GM21447 (cell line): ENCODE results near the gene TDRD3.
"Not testable (repeated sequence)": the region's sequence is repeated elsewhere in the genome, so short reads cannot be mapped to it uniquely, and the experiment has no call there.

ENCODE experiments used
- ATAC-seq: cut with Tn5 transposase; IDR thresholded peaks from one replicate; pipeline ENCODE4 v1.9.1; 2021; ENCODE audit not compliant: unreplicated experiment

Gene TDRD3

DNA sequence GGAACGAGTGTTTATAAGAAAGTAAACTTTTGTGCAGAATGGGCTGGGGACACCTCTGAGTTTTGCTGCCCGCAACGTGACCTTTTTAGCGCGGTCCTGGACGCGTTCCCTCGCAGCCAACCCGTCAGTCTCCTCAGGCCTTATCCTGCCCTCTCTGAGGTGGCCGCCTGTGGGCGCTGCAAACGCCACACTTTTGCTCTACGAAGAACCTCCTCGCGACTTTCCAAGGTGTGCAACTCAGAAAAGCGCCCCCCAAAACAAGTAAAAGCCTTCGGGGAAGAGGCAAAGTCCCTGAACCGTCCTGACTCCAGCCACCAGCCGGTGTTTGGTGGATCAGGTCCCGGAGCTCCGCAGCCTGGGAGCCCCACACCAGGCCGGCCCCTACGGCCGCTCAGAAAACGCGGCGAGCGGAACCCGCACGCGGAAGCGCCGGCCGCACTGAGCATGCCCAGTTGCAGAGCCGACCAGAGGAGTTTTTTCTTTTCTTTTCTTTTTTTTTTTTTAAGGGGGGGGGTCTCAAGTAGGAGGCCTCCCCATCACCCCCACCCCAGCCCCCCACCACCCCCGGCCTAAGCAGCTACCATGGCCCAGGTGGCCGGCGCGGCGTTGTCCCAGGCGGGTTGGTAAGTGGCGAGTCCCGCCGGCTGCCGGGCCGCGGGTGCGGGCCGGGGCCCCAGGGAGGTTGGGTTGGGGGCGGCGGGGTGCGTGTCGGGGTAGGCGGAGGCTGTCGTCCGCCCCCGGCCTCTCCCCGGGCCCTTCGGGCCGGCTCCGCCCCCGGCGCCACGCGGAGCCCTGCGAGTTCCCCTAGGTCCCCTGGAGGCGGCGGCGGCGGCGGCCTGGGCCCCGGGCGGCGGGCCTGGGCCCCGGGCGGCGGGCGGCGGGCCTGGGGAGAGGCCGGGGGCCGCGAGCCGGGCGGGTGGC lies at the start of gene TDRD3:
Gene TDRD3 (plus strand): TSS at position 438 of the 921 bp plus-strand sequence. CDS start 145 bp downstream, at position 583.
- ATAC-seq = peak; percentile 68

DNA sequence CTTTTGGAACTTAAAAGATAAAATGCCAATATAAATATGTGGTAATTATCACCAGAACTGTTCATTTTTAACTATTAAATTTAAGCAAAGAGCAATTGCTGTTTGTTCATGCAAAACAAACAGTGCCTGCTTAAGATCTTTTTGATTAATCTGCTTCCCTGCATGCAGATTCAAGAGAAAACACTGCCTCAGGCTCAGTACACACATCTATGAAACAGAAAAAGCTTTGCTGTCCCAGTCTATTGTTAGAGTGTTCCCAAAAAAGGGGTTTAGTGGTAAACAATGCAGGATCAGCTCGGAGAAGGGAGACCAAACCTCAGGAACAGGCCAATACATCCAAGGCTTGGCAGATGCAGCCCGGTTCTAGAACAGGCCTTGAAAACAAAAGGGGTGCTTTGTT lies 49.3 kb upstream of the TDRD3 start:
- no peak for ATAC-seq

DNA sequence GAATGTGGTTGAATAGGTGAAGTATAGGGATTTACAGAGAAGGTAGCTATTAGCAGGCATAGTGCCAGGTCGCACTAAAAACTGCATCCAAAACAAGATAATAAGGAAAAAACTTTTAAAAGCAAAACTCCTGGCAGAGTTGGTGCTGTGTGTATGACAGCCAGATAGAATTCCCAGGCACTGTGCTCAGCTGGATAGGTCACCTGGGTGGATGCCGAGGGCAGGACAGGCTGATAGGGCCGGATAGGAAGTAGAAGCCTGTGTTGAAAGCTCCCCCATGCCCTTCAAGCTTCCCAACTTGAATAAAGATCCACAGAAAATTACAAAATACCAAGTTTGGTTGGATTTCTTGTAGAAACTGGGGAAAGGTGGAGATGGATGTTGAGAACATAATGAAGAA lies 48.9 kb upstream of the TDRD3 start:
- ATAC-seq = no peak

DNA sequence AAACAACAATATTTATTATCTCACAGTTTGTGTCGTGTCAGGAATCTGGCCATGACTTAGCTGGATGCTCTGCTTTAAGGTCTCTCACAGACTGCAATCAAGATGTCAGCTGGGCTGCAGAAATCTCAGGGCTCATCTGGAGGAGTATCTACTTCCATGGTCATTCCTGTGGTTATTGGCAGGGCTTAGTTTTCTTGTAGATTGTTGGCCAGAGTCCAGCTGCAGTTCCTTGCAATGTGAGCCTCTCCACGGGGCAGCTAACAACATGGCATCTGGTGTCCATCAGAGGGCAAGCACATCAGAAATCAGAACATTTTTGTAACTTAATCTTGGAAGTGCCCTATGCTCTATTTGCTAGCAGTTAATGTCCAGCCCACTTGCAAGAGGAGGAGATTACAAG lies 45.7 kb upstream of the TDRD3 start:
- no peak for ATAC-seq

DNA sequence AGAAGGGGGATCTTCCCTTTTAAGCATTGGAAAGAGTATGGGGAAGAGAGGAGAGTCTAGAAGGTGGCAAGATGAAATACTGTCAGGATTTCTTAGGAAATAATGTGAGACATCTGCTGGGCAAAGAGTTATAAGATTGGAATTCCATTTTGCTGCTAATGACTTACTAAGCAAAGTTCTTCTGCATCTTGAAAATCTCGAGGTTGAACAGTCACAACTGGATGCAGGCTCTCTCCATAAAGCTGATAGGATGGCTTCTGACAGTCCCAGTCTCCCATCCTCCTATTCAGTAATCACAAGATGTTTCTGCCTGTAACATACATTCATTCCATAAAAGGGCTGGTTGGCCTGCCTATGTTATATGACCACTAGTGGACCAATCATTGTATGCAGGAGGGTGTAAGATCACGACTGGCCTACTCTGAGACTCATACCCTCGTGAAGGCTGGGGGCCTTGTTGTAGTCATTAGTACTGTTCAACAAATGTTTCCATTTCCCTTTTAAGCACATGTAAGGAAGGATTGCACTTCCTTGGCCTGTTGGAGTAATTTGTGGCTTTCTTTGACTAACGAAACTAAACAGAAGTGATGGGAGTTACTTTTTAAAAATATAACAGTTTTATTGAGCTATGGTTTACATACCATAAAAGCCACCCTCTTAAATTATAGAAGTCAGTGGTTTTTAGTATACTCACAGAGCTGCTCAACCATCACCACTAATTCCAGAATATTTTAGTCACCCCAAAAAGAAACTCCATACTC lies 45.0 kb upstream of the TDRD3 start:
- ATAC-seq = no peak

DNA sequence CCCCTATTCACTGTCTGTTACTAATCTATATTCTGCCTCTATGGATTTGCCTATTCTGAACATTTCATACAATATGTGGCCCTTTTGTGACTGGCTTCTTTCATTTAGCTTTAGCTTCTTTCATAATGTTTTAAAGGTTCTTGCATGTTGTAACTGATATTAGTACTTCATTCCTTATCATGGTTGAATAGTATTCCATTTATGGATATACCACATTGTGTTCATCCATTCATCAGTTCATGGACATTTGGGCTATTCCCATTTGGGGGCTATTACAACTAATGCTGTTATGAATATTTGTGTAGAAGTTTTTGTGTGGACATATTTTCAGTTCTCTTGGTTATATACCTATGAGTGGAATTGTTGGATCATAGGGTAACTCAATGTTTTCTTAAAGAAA lies 44.4 kb upstream of the TDRD3 start:
- ATAC-seq = no peak

DNA sequence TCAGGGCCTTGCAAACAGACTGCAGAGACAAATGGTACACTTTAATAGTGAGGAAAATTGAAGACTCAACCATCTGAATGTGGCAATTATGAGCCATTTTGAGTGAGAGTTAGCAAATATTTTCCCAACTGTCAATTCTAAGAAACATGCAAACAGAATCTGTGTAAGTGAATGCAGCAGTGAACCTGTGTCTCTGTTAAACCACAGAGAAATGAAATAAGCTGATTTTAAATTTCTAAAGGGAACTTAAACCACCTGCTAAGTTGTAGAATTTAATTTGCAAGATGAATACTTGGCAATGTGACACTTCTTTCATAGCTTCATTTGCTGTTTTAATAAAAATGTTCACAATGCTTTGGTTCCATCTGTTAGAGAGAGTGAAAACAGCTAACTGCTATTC lies 42.0 kb upstream of the TDRD3 start:
- no peak for ATAC-seq

DNA sequence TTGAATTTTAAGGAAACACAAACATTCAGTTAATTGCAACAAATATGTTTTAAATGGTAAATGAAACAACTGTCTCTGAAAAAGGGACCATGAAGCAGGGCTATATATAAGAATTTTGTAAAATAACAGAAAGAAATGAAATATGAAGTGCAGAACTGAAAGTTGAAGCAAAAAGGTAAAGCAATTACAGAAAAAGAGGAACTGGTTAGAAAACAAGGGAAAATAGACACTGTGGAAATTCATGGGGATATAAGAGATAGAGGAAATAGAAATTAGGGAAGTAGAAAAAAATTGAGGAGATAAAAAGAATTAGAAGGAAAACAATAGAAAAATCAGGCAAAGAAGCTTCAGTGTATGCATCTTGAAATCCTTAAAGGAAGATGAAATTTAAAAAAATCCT lies 40.0 kb upstream of the TDRD3 start:
- no peak for ATAC-seq

DNA sequence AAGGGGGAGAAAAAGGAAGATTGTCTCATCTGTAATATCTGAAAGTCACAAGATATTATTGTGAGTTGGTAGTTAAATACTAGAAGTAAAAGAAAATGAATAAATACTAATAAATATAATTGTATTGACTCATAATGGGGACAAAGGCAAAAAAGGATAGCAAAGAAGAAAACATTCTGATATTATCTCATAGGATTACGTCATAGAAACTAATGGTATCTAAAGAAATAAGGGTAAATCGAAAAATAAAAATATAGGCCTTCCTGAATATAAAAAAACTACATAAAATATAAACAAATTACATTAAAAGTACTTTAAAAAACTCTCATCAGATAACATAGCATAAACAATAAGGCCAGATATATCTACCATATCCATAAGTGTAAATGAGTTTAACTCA lies 38.6 kb upstream of the TDRD3 start:
- ATAC-seq = no peak

DNA sequence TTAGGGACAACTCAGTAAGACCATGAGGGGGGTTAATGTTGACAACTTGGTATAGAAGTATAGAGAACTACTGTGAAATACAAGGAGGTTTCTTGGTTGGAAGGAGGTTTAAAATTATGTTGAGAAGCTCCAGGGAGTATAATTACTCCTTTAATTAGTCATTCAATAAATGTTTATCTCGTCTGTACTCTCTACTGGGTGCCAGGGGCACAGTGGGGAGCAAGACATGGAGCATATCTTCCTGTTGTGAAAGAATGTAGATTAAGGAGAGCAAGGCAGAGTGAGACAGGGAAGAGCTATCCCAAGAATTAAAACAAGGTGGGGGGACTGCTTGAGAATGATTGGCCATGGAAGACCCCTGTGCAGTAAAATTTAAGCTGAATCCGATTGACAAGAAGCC lies 33.7 kb upstream of the TDRD3 start:
- ATAC-seq = no peak

DNA sequence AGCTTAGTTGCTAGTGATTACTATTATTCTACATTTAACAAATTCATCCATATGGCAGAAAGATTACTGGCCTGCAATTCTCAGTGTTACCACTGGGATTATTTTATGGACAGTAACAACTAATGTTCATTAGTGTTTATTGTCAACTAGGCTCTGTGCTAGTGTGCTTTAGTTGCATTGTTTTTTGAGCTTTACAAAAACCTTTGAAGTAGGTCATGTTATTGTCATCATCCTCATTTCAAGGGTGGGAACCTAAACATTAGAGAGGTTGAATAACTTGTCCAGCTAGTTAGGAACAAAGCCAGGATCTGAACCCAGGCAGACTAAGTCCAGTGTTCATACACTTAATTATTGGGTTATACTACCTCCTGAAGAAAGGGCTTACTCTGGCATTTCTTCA lies 27.8 kb upstream of the TDRD3 start:
- no peak for ATAC-seq

DNA sequence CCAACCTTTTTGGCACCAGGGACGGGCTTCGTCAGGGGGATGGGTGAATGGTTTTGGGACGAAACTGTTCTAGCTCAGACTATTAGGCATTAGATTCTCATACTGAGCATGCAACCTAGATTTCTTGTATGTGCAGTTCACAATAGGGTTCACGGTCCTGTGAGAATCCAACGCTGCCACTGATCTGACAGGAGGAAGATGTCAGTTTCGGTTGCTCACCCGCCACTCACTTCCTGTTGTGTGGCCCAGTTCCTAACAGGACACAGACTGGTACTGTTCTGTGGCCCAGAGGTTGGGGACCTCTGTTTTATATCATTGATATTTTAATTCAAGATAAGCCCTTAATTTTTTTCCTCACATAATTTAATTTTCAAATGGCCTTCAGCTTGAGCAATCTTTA lies 26.7 kb upstream of the TDRD3 start:
- ATAC-seq = no peak

DNA sequence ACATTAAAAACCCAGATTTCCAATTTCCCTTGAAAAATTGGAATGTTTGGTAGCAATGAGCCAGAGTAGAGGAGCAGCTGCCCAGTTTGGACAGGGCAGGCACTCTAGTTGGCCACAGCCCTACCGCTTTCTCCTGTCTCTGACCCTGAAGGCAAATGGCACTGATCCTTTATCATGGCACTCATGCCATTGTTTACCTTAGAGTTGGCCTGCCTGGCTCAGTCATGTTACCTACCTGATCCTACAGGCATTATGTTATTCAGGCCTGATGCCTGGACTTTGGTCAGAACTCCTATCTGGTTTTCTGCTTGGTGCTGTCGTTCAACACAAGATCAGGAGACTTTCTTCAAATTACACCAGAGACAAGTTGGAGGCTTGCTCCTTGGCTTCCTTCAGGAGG lies 24.9 kb upstream of the TDRD3 start:
- ATAC-seq = no peak

DNA sequence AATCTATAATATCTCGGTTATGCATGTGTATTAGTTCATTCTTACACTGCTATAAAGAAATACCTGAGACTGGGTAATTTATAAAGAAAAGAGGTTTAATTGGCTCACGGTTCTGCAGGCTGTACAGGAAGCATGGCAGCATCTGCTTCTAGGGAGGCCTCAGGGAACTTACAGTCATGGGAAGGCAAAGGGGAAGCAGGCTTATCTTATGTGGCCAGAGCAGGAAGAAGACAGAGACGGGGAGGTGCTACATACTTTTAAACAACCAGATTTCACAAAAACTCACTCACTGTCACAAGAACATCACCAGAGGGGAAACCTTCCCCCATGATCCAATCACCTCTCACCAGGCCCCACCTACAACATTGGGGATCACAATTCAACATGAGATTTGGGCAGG lies 17.7 kb upstream of the TDRD3 start:
- ATAC-seq = not testable (repeated sequence)

DNA sequence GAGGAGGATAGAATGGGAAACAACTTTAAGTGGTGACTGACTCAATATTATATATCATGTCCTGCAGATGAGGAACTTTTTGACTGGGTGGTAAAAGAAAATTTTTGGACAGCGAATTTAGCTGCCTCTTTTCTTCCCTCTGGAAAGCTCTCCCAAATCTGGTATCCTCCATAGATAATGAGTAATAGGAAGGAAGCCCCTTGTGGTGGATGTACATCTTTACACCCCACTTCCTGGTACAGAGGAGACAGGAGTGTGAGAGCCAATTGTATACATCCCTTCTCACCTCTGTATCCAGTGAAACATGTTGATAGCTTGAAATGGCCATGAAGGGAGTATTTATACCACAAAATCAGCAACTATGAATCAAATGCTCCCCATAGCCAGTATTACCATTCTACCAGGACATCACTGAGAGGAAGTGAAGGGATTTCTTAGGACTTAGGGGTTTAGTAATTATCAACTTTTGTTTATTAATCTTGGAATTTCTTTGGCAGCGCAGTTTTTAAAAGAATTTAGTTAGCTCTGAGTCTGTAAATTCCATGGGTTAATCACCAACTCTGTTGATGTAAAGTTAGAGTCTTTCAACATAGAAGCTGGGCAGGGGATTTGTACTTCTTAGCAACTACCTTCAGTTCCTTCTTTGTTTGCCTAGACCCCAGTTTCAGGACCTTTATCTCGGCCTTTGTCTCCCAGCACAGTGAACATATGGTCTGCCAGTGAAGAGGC lies 17.0 kb upstream of the TDRD3 start:
- ATAC-seq = no peak

DNA sequence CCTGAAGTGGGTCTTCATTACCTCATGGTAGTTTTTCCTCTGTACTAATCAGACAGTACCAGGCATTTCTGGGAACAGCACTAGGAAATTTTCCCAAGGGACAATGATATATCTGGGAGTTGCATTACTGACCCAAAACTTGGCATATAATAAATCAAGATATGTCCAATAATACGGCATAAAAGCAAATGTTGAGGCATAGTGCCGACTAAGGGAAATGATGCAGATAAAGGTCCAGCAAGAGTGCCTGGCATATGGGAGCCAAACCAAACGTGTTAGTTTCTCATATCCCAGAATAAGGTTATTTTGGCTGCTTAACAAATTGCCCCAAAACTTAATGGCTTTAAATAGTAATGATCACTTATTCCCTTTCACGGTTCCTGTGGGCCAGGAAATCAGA lies 12.1 kb upstream of the TDRD3 start:
- ATAC-seq = no peak

DNA sequence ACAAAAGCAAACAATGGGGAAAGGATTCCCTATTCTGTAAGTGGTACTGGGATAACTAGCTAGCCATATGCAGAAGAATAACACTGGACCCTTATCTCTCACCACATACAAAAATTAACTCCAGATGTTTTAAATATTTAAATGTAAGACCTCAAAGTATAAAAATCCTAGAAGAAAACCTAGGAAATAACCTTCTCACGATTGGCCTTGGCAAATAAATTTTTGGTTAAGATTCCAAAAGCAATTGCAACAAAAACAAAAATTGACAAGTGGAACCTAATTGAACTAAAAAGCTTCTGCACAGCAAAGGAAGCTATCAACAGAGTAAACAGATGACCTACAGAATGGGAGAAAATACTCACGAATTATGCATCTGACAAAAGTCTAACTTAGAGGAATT lies 10.8 kb upstream of the TDRD3 start:
- no peak for ATAC-seq

DNA sequence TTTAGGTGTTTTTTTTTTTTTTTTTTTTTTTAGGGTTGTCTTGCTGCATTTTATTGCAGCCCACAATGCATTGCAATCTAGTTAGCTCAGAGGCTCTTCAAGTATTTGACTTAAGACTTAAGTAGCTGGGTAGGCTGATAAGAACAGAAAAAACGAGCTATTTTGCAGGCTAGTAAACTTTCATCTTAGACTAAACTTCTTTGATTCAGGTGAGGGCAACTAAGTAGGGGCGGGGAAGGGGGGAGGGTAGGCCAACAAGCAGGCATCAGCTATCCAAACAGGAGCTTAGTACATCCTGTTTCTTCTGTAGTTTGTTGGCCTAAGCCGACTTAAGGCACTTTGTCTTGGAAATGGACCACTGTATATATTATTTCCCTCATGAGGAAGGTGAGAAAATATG lies 4.9 kb upstream of the TDRD3 start:
- no peak for ATAC-seq

DNA sequence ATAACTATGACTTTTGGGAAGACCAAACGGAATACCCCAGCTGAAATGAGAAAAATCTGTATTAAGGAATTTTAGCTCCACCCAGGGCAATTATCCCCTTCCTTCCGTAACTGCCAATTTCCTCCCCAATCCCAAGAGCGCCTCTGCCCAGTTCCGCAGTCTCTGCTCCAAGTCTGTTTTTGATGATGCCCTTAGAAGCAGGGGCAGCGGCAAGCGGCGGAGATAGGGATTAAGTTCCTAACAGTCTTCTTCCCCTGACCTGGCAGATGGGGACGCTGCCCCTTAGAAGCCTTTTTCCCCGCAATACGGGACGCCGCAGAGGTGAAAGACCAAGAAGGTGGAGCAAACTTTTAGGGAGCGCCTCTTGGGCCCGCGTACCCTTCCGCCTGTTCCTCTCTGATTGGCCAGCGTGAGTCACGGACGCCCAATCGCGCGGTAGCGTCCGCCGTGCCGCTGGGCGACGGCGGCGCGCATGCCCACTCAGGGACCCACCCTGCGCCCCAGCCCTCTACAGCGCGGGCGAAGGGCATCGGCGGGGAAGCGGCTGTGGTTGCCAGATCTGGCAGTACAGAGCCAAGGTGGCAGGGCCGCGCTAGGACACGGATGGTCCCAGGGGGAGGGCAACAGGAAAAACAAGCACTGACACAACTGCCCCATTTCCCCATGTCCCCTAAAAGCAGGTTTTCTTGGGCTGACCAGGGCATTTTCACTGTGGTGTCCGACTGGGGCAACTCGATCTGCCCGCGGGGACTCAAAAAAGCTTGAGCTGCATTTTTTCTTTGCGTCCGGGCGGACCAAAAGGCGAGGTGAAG lies 843 bp upstream of the TDRD3 start:
- ATAC-seq = peak; percentile 71

DNA sequence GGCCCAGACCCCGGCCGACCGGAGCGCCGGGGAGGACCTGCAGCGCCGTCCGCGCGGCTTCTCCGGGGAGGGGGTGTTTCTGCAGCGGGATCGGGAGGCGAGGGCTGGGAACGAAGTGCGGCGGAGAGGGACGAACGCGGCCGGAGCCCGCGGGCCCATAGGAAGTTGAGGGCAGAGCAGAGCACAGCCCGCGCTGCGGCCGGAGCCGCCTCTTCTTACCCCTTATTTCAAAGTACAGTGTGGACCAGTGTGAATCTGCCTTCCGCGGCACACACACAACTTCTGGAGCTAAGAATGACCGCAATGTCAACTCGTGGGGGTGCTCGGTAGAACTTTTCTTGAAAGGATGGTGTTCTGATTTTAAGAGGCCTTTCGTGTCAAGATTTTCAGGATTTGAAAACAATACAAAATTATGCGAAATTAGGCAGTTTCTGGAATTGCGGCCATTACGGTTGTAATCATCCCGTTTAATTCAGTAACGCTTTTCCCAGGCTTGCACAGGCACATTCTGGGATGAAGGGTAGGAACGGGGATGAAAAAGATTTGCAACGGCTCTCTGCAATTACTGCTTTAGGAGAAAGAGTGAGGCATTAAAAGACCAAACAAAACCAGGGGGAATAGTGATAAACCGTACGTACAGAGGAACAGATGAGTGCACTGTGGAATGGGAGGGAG lies 821 bp downstream of the TDRD3 start:
- ATAC-seq = peak; percentile 26
